IMR-90 (cell line): ENCODE data around the gene SSBP2. TPM values are rescaled to one million over a fixed set of nuclear protein-coding genes. Genes with fewer than 3 reads are reported as not detected.
"Not testable (repeated sequence)": the region's sequence is repeated elsewhere in the genome, so short reads cannot be mapped to it uniquely, and the experiment has no call there.

ENCODE experiments used
- ATAC-seq: fragments of 200-7000 bp; cut with Tn5 transposase; 2 replicates; pipeline ENCODE4 v1.9.1; 2020; ENCODE audit warnings: low read depth, mild to moderate bottlenecking, moderate library complexity
- BruUV-seq: library from RNA; stranded (reverse); fragments of 400-500 nt; replicated peaks from 2 replicates; lab custom pipeline; 2021; lab: Mats Ljungman, UMichigan
- CTCF ChIA-PET: fragments of 300-600 bp; formaldehyde crosslinking; extraction: SDS; loops from one replicate; lab custom pipeline; 2021; ENCODE audit warnings: antibody characterized with exemption; lab: Yijun Ruan, JAX
- POLR2A ChIA-PET: fragments of 300-600 bp; sonication (Branson Sonifier 250); formaldehyde crosslinking; loops from one replicate; lab custom pipeline; 2022; ENCODE audit warnings: antibody characterized with exemption; ENCODE audit not compliant: unreplicated experiment; lab: Charles Lee
- DNase-seq: peaks from one replicate; pipeline ENCODE4 v3.0.0; 2013
- H2AFZ ChIP-seq: replicated peaks from 2 replicates; pipeline ENCODE3; 2013; ENCODE audit warnings: low read length, mild to moderate bottlenecking; ENCODE audit not compliant: poor library complexity
- H2AK5ac ChIP-seq: 2 replicates; pipeline ENCODE4 v1.6.1; 2013; ENCODE audit warnings: low read depth, low read length, inconsistent platforms
- H2AK9ac ChIP-seq: replicated peaks from 2 replicates; pipeline ENCODE3; 2013; ENCODE audit warnings: mild to moderate bottlenecking, low read depth, low read length, moderate library complexity; ENCODE audit not compliant: poor library complexity
- H2BK120ac ChIP-seq: 2 replicates; pipeline ENCODE4 v1.6.1; 2013; ENCODE audit warnings: low read depth, low read length, inconsistent platforms
- H2BK15ac ChIP-seq: 3 replicates; pipeline ENCODE4 v1.6.1; 2013; ENCODE audit warnings: low read depth, low read length, inconsistent platforms
- H2BK20ac ChIP-seq: 2 replicates; pipeline ENCODE4 v1.6.1; 2013; ENCODE audit warnings: low read depth, mild to moderate bottlenecking, inconsistent platforms, low read length, moderate library complexity
- H2BK5ac ChIP-seq: 2 replicates; pipeline ENCODE4 v1.6.1; 2013; ENCODE audit warnings: mild to moderate bottlenecking, low read depth, low read length, inconsistent platforms; ENCODE audit not compliant: poor library complexity, severe bottlenecking
- H3K14ac ChIP-seq: replicated peaks from 2 replicates; pipeline ENCODE4 v1.6.1; 2013; ENCODE audit warnings: low read depth, low read length, inconsistent platforms
- H3K18ac ChIP-seq: 2 replicates; pipeline ENCODE4 v1.6.1; 2013; ENCODE audit warnings: low read depth, low read length, control low read depth
- H3K23ac ChIP-seq: 2 replicates; pipeline ENCODE4 v1.6.1; 2013; ENCODE audit warnings: low read depth, low read length, inconsistent platforms
- H3K27ac ChIP-seq: 2 replicates; pipeline ENCODE4 v1.5.1; 2013; ENCODE audit warnings: mild to moderate bottlenecking, control low read depth, low read length; ENCODE audit not compliant: insufficient read depth
- H3K27me3 ChIP-seq: 2 replicates; pipeline ENCODE4 v1.6.1; 2013; ENCODE audit warnings: low read length; ENCODE audit not compliant: control insufficient read depth, insufficient read depth
- H3K36me3 ChIP-seq: 2 replicates; pipeline ENCODE4 v1.6.1; 2013; ENCODE audit warnings: low read length, mixed read lengths; ENCODE audit not compliant: control insufficient read depth, insufficient read depth
- H3K4ac ChIP-seq: 2 replicates; pipeline ENCODE4 v1.6.1; 2013; ENCODE audit warnings: low read depth, low read length, inconsistent platforms
- H3K4me1 ChIP-seq: 2 replicates; pipeline ENCODE4 v1.6.1; 2013; ENCODE audit warnings: low read length, mixed read lengths; ENCODE audit not compliant: control insufficient read depth, insufficient read depth
- H3K4me2 ChIP-seq: 2 replicates; pipeline ENCODE4 v1.6.1; 2013; ENCODE audit warnings: low read depth, mild to moderate bottlenecking, control low read depth, low read length, moderate library complexity
- H3K4me3 ChIP-seq: 2 replicates; pipeline ENCODE4 v1.5.1; 2013; ENCODE audit warnings: low read depth, mild to moderate bottlenecking, control low read depth, low read length, moderate library complexity; ENCODE audit not compliant: insufficient read depth
- H3K56ac ChIP-seq: 2 replicates; pipeline ENCODE4 v1.6.1; 2013; ENCODE audit warnings: low read length, inconsistent platforms; ENCODE audit not compliant: insufficient read depth; ENCODE audit errors: extremely low read depth
- H3K79me1 ChIP-seq, 2 experiments: 2 replicates each; pipeline ENCODE4 v1.6.1; 2013; ENCODE audit warnings: low read length in 2 of 2, inconsistent platforms in 1 of 2, low read depth in 1 of 2
- H3K9ac ChIP-seq: 2 replicates; pipeline ENCODE4 v1.6.1; 2013; ENCODE audit warnings: low read depth, low read length, control low read depth
- H3K9me1 ChIP-seq: 2 replicates; pipeline ENCODE4 v1.6.1; 2013; ENCODE audit warnings: low read length, inconsistent platforms; ENCODE audit not compliant: insufficient read depth
- H3K9me3 ChIP-seq: 2 replicates; pipeline ENCODE4 v1.6.1; 2013; ENCODE audit warnings: low read length; ENCODE audit not compliant: control insufficient read depth, insufficient read depth
- H4K20me1 ChIP-seq: 2 replicates; pipeline ENCODE4 v1.6.1; 2013; ENCODE audit warnings: low read length, inconsistent platforms; ENCODE audit not compliant: insufficient read depth
- H4K5ac ChIP-seq: 2 replicates; pipeline ENCODE4 v1.6.1; 2013; ENCODE audit warnings: mild to moderate bottlenecking, low read depth, low read length, control low read depth
- H4K8ac ChIP-seq, 2 experiments: 2 replicates each; pipeline ENCODE4 v1.6.1; 2013; ENCODE audit warnings: low read depth in 2 of 2, low read length in 2 of 2, control low read depth in 1 of 2, inconsistent platforms in 1 of 2
- H4K91ac ChIP-seq: 2 replicates; pipeline ENCODE4 v1.6.1; 2013; ENCODE audit warnings: low read depth, low read length, inconsistent platforms; ENCODE audit not compliant: insufficient read depth
- CEBPB ChIP-seq: IDR thresholded peaks from 2 replicates; pipeline ENCODE4 v1.6.1; 2012; ENCODE audit warnings: low read depth, low read length, improper control_type of control experiment
- CTCF ChIP-seq: conservative IDR thresholded peaks from 2 replicates; pipeline ENCODE4 v1.5.1; 2012; ENCODE audit warnings: mild to moderate bottlenecking, low read depth, low read length, improper control_type of control experiment
- FOS ChIP-seq: fragments of 150-350 bp; IDR thresholded peaks from 2 replicates; pipeline ENCODE4 v1.6.1; 2016; ENCODE audit warnings: low read depth, low read length
- POLR2A ChIP-seq: IDR thresholded peaks from 2 replicates; pipeline ENCODE4 v1.6.1; 2012; ENCODE audit warnings: mild to moderate bottlenecking, low read depth, low read length
- RAD21 ChIP-seq: IDR thresholded peaks from 2 replicates; pipeline ENCODE4 v1.6.1; 2012; ENCODE audit warnings: low read length, improper control_type of control experiment
- RFX5 ChIP-seq: IDR thresholded peaks from 2 replicates; pipeline ENCODE4 v1.8.0; 2012; ENCODE audit warnings: low read depth, mild to moderate bottlenecking, low read length, moderate library complexity
- WGBS, 2 experiments: methylation state at CpG; one replicate each; pipeline versions ENCODE4 v1.1.5 to v1.1.7; 2013; ENCODE audit warnings: missing lambda C conversion rate in 2 of 2; ENCODE audit not compliant: insufficient read length in 1 of 2; ENCODE audit errors: extremely low coverage in 2 of 2; 5-methylcytosine and 5-hydroxymethylcytosine counted together
- dilution Hi-C: fragments of 300-500 bp; cut with HindIII; formaldehyde crosslinking; loops from one replicate; pipeline ENCODE4 v1.14.3; 2018; ENCODE audit warnings: low sequenced_read_pairs; ENCODE audit not compliant: unreplicated experiment
- in situ Hi-C: fragments of 300-500 bp; cut with MboI; formaldehyde crosslinking; loops from 3 replicates; pipeline ENCODE4 v1.14.3; 2019; ENCODE audit warnings: low sequenced_read_pairs, inconsistent platforms, mixed read lengths
- intact Hi-C: fragments of 100-400 bp; cut with micrococcal nuclease; formaldehyde crosslinking; loops from 2 replicates; pipeline ENCODE4 v1.10.0; 2022
- polyA plus RNA-seq, 3 experiments: library from polyadenylated mRNA; depleted of rRNA; stranded (reverse); fragments of >200 nt; gene quantifications; 2 replicates each; pipeline ENCODE4 v1.2.3, GENCODE V29; 2012; ENCODE audit warnings: low replicate concordance in 1 of 3
- total RNA-seq: library from RNA; depleted of rRNA; stranded (reverse); fragments of >200 nt; gene quantifications from 2 replicates; pipeline ENCODE4 v1.2.3, GENCODE V29; 2012
- TF ChIP-seq, protein P1 (sequence below): fragments of 150-350 bp; IDR thresholded peaks from 2 replicates; pipeline ENCODE4 v1.6.1; 2016; ENCODE audit warnings: low read depth, mild to moderate bottlenecking, low read length, moderate library complexity, borderline replicate concordance

The SSBP2 gene
- total and polyA plus RNA-seq, 2 of the 4 experiments (the other 2 are of a cell fraction), result 38.4 to 42.7 TPM

DNA sequence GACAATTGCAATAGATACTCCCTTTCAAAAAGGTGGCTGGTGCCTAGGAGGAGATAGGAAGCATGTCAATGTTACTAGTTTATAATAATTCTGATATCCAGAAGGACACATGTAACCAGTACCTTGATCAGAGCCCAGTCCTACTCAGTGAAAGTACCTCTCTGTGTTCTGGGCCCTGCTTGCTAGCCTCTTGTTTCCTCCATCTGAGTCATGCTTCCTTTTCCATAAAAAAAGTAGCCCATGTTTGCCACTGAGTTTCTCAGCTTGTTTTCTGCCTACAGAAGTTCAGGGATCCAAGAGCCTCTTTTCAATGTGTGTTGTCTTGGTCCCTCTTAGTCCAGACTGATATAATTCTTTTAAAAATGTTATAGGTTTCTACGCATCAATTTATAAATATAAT, 149.0 kb downstream of the SSBP2 start:
- Histone ChIP-seq H2BK20ac (no peak overlapping the region), H2BK15ac (no peak overlapping the region), H3K9ac (no peak overlapping the region), H2AK5ac (no peak overlapping the region), H3K4ac (no peak overlapping the region), H2AFZ (no peak overlapping the region), H3K4me1 (no peaks in the 10 kb centered on the region), H2BK120ac (no peak overlapping the region), H2AK9ac (no peak overlapping the region), H3K27me3 (no peaks in the 10 kb centered on the region), H3K56ac (no peak overlapping the region), H3K9me3 (peaks cover 3% of the 10 kb centered on the region; the same call in 1 of the 2 replicates), H4K91ac (no peak overlapping the region), H3K18ac (no peak overlapping the region), H3K79me1 (no peaks in the 10 kb centered on the region), H3K14ac (0 out of 2 replicates have a peak overlapping the region, but pooled peaks have one; percentile 9), H4K5ac (no peak overlapping the region), H3K4me3 (no peak overlapping the region), H2BK5ac (no peak overlapping the region), H3K9me1 (no peaks in the 10 kb centered on the region; the same call in 1 of the 2 replicates), H3K4me2 (no peak overlapping the region), H3K36me3 (peaks cover 4% of the 10 kb centered on the region), H3K27ac (no peak overlapping the region), H3K23ac (0 out of 2 replicates have a peak overlapping the region, but pooled peaks have one; percentile 12), H4K8ac (peak overlapping the region in 1 of 2 experiments; percentile 3; a peak in 1 of 4 replicates), H4K20me1 (no peaks in the 10 kb centered on the region)
- ATAC-seq, result no peak
- intact Hi-C loops (no loop called here), dilution Hi-C loops (no loop called here), in situ Hi-C loops (no loop called here)
- TF ChIP-seq CTCF, result no peak
- no peak for TF ChIP-seq POLR2A
- TF ChIP-seq RAD21, result no peak
- no peak for TF ChIP-seq CEBPB
- TF ChIP-seq, protein P1, sequence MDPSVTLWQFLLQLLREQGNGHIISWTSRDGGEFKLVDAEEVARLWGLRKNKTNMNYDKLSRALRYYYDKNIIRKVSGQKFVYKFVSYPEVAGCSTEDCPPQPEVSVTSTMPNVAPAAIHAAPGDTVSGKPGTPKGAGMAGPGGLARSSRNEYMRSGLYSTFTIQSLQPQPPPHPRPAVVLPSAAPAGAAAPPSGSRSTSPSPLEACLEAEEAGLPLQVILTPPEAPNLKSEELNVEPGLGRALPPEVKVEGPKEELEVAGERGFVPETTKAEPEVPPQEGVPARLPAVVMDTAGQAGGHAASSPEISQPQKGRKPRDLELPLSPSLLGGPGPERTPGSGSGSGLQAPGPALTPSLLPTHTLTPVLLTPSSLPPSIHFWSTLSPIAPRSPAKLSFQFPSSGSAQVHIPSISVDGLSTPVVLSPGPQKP, result no peak
- TF ChIP-seq RFX5, result no peak
- TF ChIP-seq FOS, result no peak
- peak; percentile 36 for DNase-seq
- whole genome bisulfite sequencing, 2 experiments, result no CpG with 5 or more reads among the region's 1 CpG
- ChIA-PET CTCF (no interaction called here), POLR2A (no interaction called here)
- BruUV-seq, result no TSS peak

GRCh38 chr5:81592085-81592484, 158.8 kb downstream of the SSBP2 start:
- POLR2A ChIA-PET, dilution Hi-C loops, H3K4ac ChIP-seq: not testable (repeated sequence)

More at GRCh38 chr5:81592085-81592484, 158.8 kb downstream of the SSBP2 start:
- H3K9me3 ChIP-seq, H4K91ac ChIP-seq, H3K27me3 ChIP-seq, H2BK20ac ChIP-seq, H2BK15ac ChIP-seq, H3K14ac ChIP-seq, H3K23ac ChIP-seq, H2AK5ac ChIP-seq, H4K20me1 ChIP-seq, H3K36me3 ChIP-seq, H4K5ac ChIP-seq, BruUV-seq, H2AK9ac ChIP-seq, in situ Hi-C loops, ATAC-seq, intact Hi-C loops, H4K8ac ChIP-seq, H3K27ac ChIP-seq, H2BK120ac ChIP-seq, H3K9me1 ChIP-seq, H3K4me3 ChIP-seq, H3K4me2 ChIP-seq, H3K4me1 ChIP-seq, H3K18ac ChIP-seq, H3K9ac ChIP-seq, DNase-seq, H3K79me1 ChIP-seq, CTCF ChIA-PET, H3K56ac ChIP-seq, H2AFZ ChIP-seq, H2BK5ac ChIP-seq: not testable (repeated sequence)
- no CpG with 5 or more reads among the region's 10 CpGs for whole genome bisulfite sequencing, 2 experiments
